Kidney capillary endothelial cell (primary cell): ENCODE measurements around the gene SLC2A6.

Source experiments
- DNase-seq: peaks from one replicate; pipeline ENCODE4 v3.0.0-alpha.2; 2018; ENCODE audit warnings: low spot score

SLC2A6 gene

GRCh38 chr9:133496861-133497842 is 18.3 kb upstream of the SLC2A6 start:
- no peak for DNase-seq

GRCh38 chr9:133495327-133496293 is 16.7 kb upstream of the SLC2A6 start:
- no peak for DNase-seq

- no peak for DNase-seq
These were observed 15.9 kb upstream of the SLC2A6 start for GRCh38 chr9:133494636-133495326.

DNA sequence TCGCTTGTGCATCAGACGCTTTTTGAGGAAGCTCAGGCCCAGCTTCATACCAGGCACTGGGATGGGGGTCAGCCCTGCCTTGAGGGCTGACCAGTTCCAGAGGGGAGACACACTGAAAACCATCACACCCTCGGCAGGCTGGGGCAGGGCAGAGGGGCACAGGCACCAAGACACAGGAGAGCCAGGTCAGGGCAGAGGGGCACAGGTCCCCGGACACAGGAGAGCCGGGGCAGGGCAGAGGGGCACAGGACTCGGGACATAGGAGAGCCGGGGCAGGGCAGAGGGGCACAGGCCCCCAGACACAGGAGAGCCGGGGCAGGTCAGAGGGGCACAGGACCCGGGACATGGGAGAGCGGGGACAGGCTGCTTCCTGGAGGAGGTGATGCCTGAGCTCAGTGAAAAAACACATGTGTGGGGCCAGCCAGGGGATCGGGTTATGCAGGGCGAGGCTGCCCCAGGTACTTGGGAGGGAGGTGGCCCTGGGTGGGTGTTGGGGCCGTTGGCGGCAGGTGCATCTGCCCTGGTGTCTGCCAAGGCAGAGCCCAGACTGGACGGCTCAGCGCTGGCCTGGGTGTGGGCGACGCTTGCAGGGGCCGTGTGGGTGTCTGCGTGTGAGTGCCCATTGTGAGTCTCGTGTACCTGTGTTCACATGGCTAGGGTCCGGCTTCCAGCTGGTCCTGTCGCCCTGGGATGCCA is 15.1 kb upstream of the SLC2A6 start:
- DNase-seq = no peak

- no peak for DNase-seq
These were observed 14.5 kb upstream of the SLC2A6 start for GRCh38 chr9:133493428-133493827.

DNA sequence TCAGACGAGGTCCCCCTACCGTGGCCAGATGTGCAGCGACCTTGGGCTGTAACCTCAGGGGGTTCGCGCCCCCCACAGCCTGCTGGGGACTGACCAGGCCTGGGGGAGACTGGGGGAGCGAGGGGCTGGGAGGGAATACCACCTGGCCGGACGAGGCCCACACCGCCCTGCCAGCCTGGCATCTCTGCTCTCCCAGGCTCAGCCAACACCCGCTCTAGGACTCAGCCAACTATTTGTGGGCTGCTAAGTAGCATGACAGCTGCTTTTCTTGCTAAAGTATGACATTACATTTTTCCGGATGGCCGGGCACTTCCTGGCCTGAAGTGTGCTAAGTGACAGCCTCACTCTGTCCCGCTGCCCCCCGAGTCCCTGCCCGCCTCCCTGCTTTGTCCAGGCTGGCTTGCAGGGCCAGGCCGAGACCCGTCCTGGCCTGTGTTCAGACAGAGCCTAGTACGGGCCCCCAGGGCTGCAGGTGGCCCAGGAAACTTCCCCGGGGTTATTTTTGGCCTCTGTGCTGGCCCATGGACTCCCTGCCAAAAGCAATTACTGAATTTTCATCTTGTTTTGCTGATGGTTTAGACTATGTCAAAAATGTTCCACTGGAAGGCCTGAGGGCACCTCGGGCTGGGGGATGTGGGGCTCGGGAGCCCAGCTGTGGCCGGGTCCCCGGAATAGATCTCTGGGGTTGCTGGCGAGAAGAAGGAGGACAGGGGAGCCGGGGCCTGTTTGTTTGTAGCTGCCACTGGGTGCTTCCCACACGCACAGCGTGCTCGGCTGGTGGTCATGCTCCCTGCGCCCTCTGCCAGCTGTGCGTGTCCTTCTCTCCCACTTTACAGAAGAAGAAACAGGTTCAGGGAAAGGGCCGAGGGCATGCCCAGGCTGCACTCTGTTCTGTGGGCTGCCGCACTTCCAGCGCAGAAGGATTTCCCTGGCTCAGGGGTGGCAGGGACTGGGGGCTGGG is 13.4 kb upstream of the SLC2A6 start:
- DNase-seq = no peak

DNA sequence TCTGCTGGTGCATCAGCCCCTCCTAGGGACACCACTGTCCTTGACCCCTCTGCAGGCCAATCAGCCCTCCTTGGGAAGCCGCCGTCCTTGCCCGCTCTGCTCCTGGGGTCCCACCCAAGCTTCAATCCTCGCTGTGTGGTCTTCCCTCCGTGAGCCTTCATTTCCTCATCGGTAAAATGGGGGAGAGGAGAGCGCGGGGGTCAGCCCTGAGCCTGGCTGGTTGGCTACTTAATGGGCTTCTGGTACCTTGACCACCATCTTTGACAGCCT is 12.7 kb upstream of the SLC2A6 start:
- no peak for DNase-seq

DNA sequence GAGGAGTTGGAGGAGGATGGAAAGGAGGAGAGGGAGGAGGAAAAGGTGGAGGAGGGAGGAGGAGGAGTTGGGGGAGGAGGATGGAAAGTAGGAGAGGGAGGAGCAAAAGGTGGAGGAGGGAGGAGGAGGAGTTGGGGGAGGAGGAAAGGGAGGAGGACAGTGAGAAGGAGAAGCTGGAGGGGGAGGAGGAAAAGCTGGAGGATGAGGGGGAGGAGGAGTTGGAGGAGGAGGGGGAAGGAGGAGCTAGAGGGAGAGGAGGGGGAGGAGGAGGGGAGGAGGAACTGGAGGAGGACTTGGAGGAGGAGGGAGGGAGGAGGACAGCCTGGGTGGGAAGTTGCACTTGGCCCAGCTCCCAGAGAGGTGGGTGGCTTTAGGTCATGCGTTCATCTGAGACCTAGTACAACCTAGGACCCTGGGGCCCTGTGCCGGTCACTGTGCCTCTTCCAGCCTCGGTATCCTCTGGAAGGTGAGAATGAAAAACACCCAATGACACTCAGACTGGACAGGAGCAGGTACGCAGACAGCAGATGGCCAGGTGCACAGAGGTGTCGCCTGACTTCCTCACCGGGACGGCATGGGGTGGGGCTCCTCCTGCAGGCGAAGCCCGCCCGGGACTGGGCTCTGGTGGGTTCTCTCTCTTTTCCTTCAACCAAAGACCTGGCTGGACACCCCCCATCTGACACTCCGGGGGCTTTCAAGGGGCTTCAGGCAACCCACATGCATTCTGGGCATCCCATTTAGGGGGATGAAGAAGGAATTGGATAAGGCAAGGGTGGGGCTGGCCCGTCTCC is 12.2 kb upstream of the SLC2A6 start:
- no peak for DNase-seq

GRCh38 chr9:133490201-133490681 is 11.3 kb upstream of the SLC2A6 start:
- DNase-seq = no peak

DNA sequence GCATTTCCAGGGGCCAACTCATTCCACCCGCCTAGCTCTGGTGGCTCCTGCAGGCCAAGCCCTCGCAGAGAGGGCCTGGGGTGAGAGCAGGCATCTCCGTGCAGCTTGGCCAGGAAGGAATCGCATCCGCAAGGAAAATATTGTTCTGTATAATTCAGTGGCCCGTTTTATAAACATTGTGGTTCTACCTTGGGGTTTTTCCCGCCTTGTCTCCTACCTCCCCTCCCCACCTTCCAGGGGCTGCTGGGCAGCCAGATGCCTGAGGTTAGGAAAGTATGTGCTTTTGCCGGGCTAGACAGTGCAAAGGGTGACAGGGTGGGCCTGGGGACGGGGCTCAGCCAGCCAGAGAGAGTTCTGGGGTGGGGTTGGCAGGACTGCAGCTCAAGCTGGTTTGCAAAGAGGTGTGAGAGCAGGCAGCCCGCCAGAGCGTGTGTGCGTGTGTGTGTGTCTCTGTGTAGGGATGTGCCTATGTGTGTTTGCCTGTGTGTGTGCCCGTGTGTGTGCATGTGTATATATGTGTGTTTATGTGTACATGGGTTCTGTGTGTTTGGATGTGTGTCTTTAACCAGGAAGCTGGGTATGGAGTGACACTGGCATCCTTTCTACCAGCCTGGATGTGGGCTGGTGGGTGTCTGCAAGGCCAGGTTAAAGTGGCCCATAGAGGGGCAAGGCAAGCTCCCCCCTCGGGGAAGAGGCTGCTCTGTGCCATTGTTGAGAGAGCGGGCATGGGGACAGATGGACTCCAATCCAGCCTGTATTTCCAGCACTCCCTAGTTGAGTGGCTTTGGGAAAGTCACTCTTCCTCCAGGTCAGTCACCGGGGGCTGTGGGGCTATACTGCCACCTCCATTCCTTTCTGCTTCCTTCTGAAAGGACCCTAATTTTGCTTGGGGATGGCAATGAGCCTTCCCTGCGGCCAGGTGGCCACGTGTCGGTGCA is 10.6 kb upstream of the SLC2A6 start:
- no peak for DNase-seq

DNA sequence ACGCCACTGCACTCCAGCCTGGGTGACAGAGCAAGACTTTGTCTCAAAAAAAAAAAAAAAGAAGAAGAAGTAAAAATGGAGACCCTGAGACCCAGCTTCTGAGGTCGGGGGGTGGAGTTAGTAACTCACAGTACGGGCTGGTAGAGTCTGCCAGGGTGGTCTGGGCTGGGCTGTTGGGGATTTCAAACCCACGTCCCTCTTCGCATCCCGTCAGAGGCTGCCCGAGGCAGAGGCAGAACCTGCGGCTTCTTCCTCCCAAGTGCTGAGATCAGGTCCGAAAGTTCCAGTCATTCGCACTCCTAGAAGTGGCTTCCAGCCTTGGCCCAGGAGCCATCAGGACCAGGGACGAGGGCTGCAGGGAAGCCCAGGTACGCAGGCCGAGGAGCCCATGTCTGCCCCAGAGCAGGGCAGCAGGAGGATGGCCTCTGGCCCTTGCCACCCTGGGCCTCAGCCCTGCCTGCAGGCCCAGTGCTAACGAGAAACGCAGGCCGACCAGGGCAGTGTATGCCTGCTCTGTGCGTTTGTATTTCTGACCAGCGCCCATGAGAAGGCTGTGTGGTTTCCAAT is 9.9 kb upstream of the SLC2A6 start:
- no peak for DNase-seq

DNA sequence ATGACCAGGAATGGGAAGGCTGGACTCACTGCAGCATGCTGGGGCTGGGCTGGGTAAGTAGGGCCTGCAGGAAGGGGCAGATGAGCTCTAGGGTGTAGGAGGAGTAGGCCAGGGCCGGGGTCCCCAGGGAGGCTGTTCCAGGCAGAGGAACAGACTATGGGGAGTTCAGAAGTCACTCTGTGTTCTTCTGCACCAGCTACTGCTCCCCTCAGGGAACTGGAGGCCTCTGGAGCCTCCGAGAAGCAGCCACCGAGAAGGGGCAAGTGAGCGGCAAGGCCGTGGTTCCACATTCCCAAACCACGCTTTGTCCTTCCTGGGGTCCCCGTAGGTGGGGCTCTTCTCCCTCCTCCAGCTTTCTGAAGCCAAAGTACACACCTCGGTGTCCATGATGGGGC is 8.4 kb upstream of the SLC2A6 start:
- DNase-seq = no peak

GRCh38 chr9:133485531-133486260 is 6.8 kb upstream of the SLC2A6 start:
- DNase-seq = no peak

DNA sequence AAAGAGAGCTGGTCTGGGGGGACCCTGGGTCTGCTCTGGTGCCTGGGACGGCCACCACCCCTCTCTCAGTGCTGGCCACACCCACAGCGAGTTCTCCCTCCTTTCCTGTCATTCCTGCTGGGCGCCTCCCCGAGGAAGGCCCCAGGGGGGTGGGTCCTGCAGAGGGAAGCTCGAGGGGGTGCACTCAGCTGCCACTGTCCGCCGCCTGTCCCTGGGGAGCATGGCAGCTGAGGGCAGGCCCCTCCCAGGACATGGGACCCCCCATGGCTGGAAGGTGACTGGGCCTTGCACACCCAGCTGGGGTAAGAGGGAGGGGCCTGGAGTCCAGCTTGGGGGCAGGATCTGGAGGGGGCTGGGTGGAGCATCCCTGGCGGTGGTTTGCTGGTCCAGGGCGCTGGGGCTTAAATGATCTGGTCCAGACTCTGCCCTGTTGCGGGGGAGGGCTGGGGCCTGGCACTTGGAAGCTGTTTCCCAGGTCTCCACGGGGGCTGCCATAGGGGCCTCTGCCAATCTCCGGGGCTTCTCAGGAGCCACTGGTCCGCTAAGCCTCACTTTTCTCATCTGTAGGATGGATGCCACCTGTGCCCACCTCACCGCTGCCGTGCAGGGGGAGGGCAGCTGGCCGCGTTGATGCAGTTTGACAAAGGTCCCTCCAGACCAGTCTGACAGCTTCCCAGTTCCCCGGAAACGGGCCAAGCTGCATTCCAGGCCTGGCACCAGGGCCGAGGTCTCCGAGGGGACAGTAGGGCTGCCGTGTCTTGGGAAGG is 6.0 kb upstream of the SLC2A6 start:
- DNase-seq = no peak

- no peak for DNase-seq
These were observed 4.7 kb upstream of the SLC2A6 start for GRCh38 chr9:133483611-133484010.

GRCh38 chr9:133477992-133478850 is 678 bp downstream of the SLC2A6 start:
- DNase-seq = peak; percentile 50
